Activated B cell treated with CpG ODN at 0.5 μM for 24 hours (primary cell): ENCODE results near the gene KLHL29. TPM values are rescaled to one million over a fixed set of nuclear protein-coding genes. Genes with fewer than 3 reads are reported as not detected.

Experiments used
- ATAC-seq: fragments of 200-7000 bp; cut with Tn5 transposase; one replicate; pipeline ENCODE4 v1.10.0; 2021; ENCODE audit warnings: low read depth, mild to moderate bottlenecking, moderate library complexity
- CTCF ChIA-PET: fragments of 350-600 bp; sonication (Branson Sonifier 250); formaldehyde crosslinking; loops from one replicate; lab custom pipeline; 2021; ENCODE audit warnings: antibody characterized with exemption; lab: Charles Lee
- POLR2A ChIA-PET: fragments of 350-600 bp; sonication (Branson Sonifier 250); formaldehyde crosslinking; loops from one replicate; lab custom pipeline; 2021; ENCODE audit warnings: antibody characterized with exemption; lab: Charles Lee
- DNase-seq: peaks from one replicate; pipeline ENCODE4 v3.0.0; 2022
- H3K27ac Mint-ChIP-seq: one replicate; pipeline ENCODE4 v1.8.0; 2020; ENCODE audit warnings: mixed read lengths
- H3K27me3 Mint-ChIP-seq: one replicate; pipeline ENCODE4 v1.8.0; 2021; ENCODE audit warnings: mixed read lengths
- H3K36me3 Mint-ChIP-seq: one replicate; pipeline ENCODE4 v1.8.0; 2021; ENCODE audit warnings: low read depth, mixed read lengths
- H3K4me1 Mint-ChIP-seq: one replicate; pipeline ENCODE4 v1.8.0; 2021; ENCODE audit warnings: mixed read lengths
- H3K4me3 Mint-ChIP-seq: one replicate; pipeline ENCODE4 v1.8.0; 2020; ENCODE audit warnings: mild to moderate bottlenecking, mixed read lengths
- H3K9me3 Mint-ChIP-seq: one replicate; pipeline ENCODE4 v1.8.0; 2020; ENCODE audit warnings: mixed read lengths
- CTCF ChIP-seq: fragments of 200-600 bp; IDR thresholded peaks from one replicate; pipeline ENCODE4 v1.8.0; 2022; ENCODE audit warnings: antibody characterized with exemption, mild to moderate bottlenecking
- intact Hi-C: fragments of 100-400 bp; cut with micrococcal nuclease; formaldehyde crosslinking; loops from one replicate; pipeline ENCODE4 v1.15.1; 2024
- total RNA-seq: library from RNA; stranded (reverse); gene quantifications from 2 replicates; pipeline ENCODE4 v1.2.3, GENCODE V29; 2022

KLHL29 gene
- total RNA-seq, 1 donor from 2014 or later = 2.5 TPM

- ATAC-seq (no peak), DNase-seq (no peak)
- H3K4me1 Mint-ChIP-seq = no peaks in the 10 kb centered on the region
- CTCF ChIA-PET = no interaction called here
- no peaks in the 10 kb centered on the region for H3K27me3 Mint-ChIP-seq
- H3K4me3 Mint-ChIP-seq = no peak overlapping the region
- TF ChIP-seq CTCF = no peak
- H3K36me3 Mint-ChIP-seq = peaks cover 12% of the 10 kb centered on the region
- no peaks in the 10 kb centered on the region for H3K9me3 Mint-ChIP-seq
- POLR2A ChIA-PET = no interaction called here
- H3K27ac Mint-ChIP-seq = no peak overlapping the region
- intact Hi-C loops = loop anchor here (10.0 kb wide), 1 partner anchor 445 kb away; the partner anchor contains the start of gene TP53I3
Observed at GRCh38 chr2:23639406-23639982, 254.5 kb downstream of the KLHL29 start.

GRCh38 chr2:23640711-23641110 lies 255.7 kb downstream of the KLHL29 start:
- intact Hi-C loops = no loop called here
- H3K27ac Mint-ChIP-seq = no peak overlapping the region
- no peaks in the 10 kb centered on the region for H3K27me3 Mint-ChIP-seq
- no peaks in the 10 kb centered on the region for H3K9me3 Mint-ChIP-seq
- no peak overlapping the region for H3K4me3 Mint-ChIP-seq
- ATAC-seq (no peak), DNase-seq (no peak)
- peaks cover 12% of the 10 kb centered on the region for H3K36me3 Mint-ChIP-seq
- CTCF ChIA-PET = no interaction called here
- POLR2A ChIA-PET = no interaction called here
- no peak for TF ChIP-seq CTCF
- H3K4me1 Mint-ChIP-seq = no peaks in the 10 kb centered on the region

- no peak for ATAC-seq
- no peaks in the 10 kb centered on the region for H3K9me3 Mint-ChIP-seq
- no peak for DNase-seq
- H3K4me3 Mint-ChIP-seq = no peak overlapping the region
- peaks cover 12% of the 10 kb centered on the region for H3K36me3 Mint-ChIP-seq
- no peak for TF ChIP-seq CTCF
- POLR2A ChIA-PET = no interaction called here
- CTCF ChIA-PET = no interaction called here
- no peaks in the 10 kb centered on the region for H3K4me1 Mint-ChIP-seq
- H3K27me3 Mint-ChIP-seq = no peaks in the 10 kb centered on the region
- intact Hi-C loops = no loop called here
- H3K27ac Mint-ChIP-seq = no peak overlapping the region
Observed at GRCh38 chr2:23642516-23642915, 257.5 kb downstream of the KLHL29 start.

GRCh38 chr2:23645230-23645808 lies 260.3 kb downstream of the KLHL29 start:
- no peak for DNase-seq
- intact Hi-C loops = no loop called here
- Mint-ChIP-seq H3K9me3 (no peaks in the 10 kb centered on the region), H3K4me3 (no peak overlapping the region), H3K36me3 (peaks cover 12% of the 10 kb centered on the region), H3K4me1 (no peaks in the 10 kb centered on the region), H3K27me3 (no peaks in the 10 kb centered on the region), H3K27ac (no peak overlapping the region)
- ChIA-PET POLR2A (no interaction called here), CTCF (no interaction called here)
- no peak for TF ChIP-seq CTCF
- no peak for ATAC-seq

- Mint-ChIP-seq H3K36me3 (peaks cover 9% of the 10 kb centered on the region), H3K4me3 (no peak overlapping the region), H3K4me1 (no peaks in the 10 kb centered on the region), H3K27me3 (no peaks in the 10 kb centered on the region), H3K27ac (no peak overlapping the region), H3K9me3 (no peaks in the 10 kb centered on the region)
- POLR2A ChIA-PET = no interaction called here
- TF ChIP-seq CTCF = no peak
- ATAC-seq = no peak
- CTCF ChIA-PET = no interaction called here
- no peak for DNase-seq
- intact Hi-C loops = no loop called here
Observed at GRCh38 chr2:23647563-23647962, 262.6 kb downstream of the KLHL29 start.
